Measurements from ENCODE around the gene TSKU.

The TSKU gene

DNA sequence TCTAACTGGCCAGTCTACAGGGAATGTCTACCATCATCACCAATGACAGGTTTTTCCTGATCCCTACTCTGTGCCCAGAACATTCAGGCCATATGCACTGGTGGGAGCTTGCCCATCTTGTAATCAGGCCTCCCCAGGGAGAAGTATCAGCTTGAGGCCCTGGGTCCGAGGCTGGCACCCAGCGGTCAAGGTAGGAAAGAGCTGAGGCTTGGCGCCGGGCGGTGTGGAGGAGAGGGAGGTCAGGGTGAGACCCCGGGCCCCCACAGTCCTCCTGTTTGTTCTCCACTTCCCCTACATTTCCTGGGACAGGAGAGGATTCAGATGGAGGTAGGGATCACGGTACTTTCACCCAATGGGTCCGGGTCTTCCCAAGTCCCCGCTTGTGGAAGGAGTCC, 15.5 kb downstream of the TSKU start:
- no peaks in the 10 kb centered on the region for H3K4me1 ChIP-seq (ENCODE audit: low read length)
- peak overlapping the region; percentile 47 for H3K4me3 ChIP-seq (ENCODE audit: low read length)
- H2AFZ ChIP-seq (ENCODE audit: low read length), result peak overlapping the region; percentile 46
- no peaks in the 10 kb centered on the region for H3K9me2 ChIP-seq (replicated peaks; ENCODE audit: insufficient read depth, low read length)
- no peak overlapping the region for H3K9ac ChIP-seq (ENCODE audit: low read length)
- no peaks in the 10 kb centered on the region for H3K27me3 ChIP-seq (replicated peaks; ENCODE audit: insufficient read depth, low read length)
- no peak for DNase-seq
- no peaks in the 10 kb centered on the region for H3K36me3 ChIP-seq (replicated peaks; ENCODE audit: insufficient read depth, low read length)
- no peaks in the 10 kb centered on the region for H3F3A ChIP-seq (ENCODE audit: insufficient read depth, low read length)
- H3K4me2 ChIP-seq (ENCODE audit: low read depth, low read length), result peak overlapping the region; percentile 83
- no peaks in the 10 kb centered on the region for H4K20me1 ChIP-seq (ENCODE audit: insufficient read depth, low read length)
- no peaks in the 10 kb centered on the region for H3K9me3 ChIP-seq (replicated peaks; ENCODE audit: insufficient read depth, low read length)
- no peak overlapping the region for H3K27ac ChIP-seq (ENCODE audit: low read length)
- H3K79me2 ChIP-seq (ENCODE audit: low read length), result no peaks in the 10 kb centered on the region
- TF ChIP-seq, protein P1, sequence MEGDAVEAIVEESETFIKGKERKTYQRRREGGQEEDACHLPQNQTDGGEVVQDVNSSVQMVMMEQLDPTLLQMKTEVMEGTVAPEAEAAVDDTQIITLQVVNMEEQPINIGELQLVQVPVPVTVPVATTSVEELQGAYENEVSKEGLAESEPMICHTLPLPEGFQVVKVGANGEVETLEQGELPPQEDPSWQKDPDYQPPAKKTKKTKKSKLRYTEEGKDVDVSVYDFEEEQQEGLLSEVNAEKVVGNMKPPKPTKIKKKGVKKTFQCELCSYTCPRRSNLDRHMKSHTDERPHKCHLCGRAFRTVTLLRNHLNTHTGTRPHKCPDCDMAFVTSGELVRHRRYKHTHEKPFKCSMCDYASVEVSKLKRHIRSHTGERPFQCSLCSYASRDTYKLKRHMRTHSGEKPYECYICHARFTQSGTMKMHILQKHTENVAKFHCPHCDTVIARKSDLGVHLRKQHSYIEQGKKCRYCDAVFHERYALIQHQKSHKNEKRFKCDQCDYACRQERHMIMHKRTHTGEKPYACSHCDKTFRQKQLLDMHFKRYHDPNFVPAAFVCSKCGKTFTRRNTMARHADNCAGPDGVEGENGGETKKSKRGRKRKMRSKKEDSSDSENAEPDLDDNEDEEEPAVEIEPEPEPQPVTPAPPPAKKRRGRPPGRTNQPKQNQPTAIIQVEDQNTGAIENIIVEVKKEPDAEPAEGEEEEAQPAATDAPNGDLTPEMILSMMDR (IDR thresholded peaks at IDR 0.05; ENCODE audit: low read length), result no peak
- no peak for TF ChIP-seq EZH2 (optimal IDR thresholded peaks at IDR 0.05; ENCODE audit: low read depth, low read length)
- no peak for TF ChIP-seq EZH2phosphoT487 (IDR thresholded peaks at IDR 0.05; ENCODE audit: low read length)

DNA sequence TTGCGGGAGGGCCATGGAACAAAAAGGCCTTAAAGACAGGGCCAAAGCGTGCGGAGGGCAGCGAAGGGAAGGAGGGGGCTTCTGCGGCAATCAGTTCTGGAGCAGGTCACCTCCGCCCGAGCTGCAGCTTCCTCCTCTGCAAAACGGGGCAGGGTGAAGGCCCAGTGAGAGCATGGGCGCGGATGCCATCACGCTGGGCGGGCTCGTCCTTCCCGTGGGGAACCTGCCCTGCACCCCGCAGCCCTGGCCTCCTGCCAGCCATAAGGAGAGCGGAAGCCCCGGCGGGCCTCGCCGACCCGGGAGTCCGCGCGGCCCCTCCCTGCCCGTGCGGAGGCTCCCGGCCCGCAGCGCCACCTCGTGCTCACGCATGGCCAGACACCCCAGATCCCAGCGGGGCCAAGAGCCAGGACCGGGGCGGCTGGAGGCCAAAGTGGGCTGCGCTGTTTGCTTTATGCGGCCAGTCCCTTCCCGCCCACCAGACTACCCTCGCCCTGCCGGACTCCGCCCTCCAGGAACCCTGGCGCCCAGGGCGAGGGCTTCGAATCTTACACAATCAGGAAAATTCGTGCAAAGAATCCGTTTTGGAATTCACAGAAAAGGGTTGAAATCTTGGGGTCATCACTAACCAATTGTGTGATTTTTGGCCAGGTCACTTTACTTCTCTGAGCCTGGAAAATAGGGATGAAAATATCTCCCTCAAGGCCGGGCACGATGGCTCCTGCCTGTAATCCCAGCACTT, 16.1 kb downstream of the TSKU start:
- no peaks in the 10 kb centered on the region for H4K20me1 ChIP-seq (ENCODE audit: insufficient read depth, low read length)
- no peaks in the 10 kb centered on the region for H3K79me2 ChIP-seq (ENCODE audit: low read length)
- H2AFZ ChIP-seq (ENCODE audit: low read length), result peak overlapping the region; percentile 46
- peak overlapping the region; percentile 47 for H3K4me3 ChIP-seq (ENCODE audit: low read length)
- no peaks in the 10 kb centered on the region for H3K36me3 ChIP-seq (replicated peaks; ENCODE audit: insufficient read depth, low read length)
- peak overlapping the region; percentile 83 for H3K4me2 ChIP-seq (ENCODE audit: low read depth, low read length)
- no peaks in the 10 kb centered on the region for H3K27me3 ChIP-seq (replicated peaks; ENCODE audit: insufficient read depth, low read length)
- no peaks in the 10 kb centered on the region for H3F3A ChIP-seq (ENCODE audit: insufficient read depth, low read length)
- TF ChIP-seq, protein P1 (IDR thresholded peaks at IDR 0.05; ENCODE audit: low read length), result peak; percentile 87
- TF ChIP-seq EZH2phosphoT487 (IDR thresholded peaks at IDR 0.05; ENCODE audit: low read length), result no peak
- H3K9me3 ChIP-seq (replicated peaks; ENCODE audit: insufficient read depth, low read length), result no peaks in the 10 kb centered on the region
- H3K27ac ChIP-seq (ENCODE audit: low read length), result no peak overlapping the region
- no peak overlapping the region for H3K9ac ChIP-seq (ENCODE audit: low read length)
- H3K4me1 ChIP-seq (ENCODE audit: low read length), result no peaks in the 10 kb centered on the region
- peak; percentile 73 for DNase-seq
- H3K9me2 ChIP-seq (replicated peaks; ENCODE audit: insufficient read depth, low read length), result no peaks in the 10 kb centered on the region

DNA sequence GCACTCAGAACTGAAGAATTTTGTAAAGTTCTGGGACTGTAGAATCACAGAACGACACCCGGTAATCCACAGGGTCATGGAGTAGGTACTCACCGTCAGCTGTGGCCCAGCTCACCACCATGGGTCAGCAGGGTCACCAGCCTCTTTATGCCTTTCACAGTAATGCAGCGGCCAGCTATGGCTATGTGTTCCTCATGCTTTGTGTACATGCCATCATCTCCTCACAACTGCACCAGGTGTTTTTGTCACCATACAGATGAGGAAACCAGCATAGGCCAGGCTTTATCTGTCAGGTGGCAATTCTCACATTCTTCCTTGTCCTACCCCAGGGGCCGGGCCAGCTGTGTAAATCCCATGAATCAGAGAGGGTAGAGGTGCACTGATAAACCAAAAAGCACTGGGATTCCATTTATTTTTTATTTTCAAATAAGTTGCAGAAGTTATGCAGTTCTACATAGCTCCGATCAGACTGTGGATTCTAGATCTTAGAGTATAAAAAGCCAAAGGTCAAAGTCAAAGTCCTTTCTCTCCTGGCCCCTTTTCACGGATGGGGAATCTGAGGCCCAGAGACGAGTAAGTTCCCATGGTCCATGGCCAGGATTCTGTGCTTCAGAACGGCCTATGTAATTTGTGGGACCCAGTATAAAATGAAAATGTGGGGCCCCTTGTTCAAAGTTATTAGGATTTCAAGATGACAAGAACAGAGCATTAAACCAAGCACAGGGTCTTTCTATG, 17.5 kb downstream of the TSKU start:
- Histone ChIP-seq H4K20me1 (ENCODE audit: insufficient read depth, low read length) (no peaks in the 10 kb centered on the region), H3K9ac (ENCODE audit: low read length) (no peak overlapping the region), H3K27ac (ENCODE audit: low read length) (no peak overlapping the region), H3K9me2 (replicated peaks; ENCODE audit: insufficient read depth, low read length) (no peaks in the 10 kb centered on the region), H3K9me3 (replicated peaks; ENCODE audit: insufficient read depth, low read length) (no peaks in the 10 kb centered on the region), H3F3A (ENCODE audit: insufficient read depth, low read length) (no peaks in the 10 kb centered on the region), H3K79me2 (ENCODE audit: low read length) (no peaks in the 10 kb centered on the region), H3K27me3 (replicated peaks; ENCODE audit: insufficient read depth, low read length) (no peaks in the 10 kb centered on the region), H3K4me1 (ENCODE audit: low read length) (no peaks in the 10 kb centered on the region), H3K4me3 (ENCODE audit: low read length) (no peak overlapping the region), H3K4me2 (ENCODE audit: low read depth, low read length) (no peak overlapping the region), H2AFZ (ENCODE audit: low read length) (no peak overlapping the region), H3K36me3 (replicated peaks; ENCODE audit: insufficient read depth, low read length) (no peaks in the 10 kb centered on the region)
- DNase-seq, result no peak
- TF ChIP-seq, protein P1 (IDR thresholded peaks at IDR 0.05; ENCODE audit: low read length), result no peak
- TF ChIP-seq EZH2phosphoT487 (IDR thresholded peaks at IDR 0.05; ENCODE audit: low read length) (no peak), EZH2 (optimal IDR thresholded peaks at IDR 0.05; ENCODE audit: low read depth, low read length) (no peak)

Measured in MM.1S (cell line).